Measurements from ENCODE around the gene OTUB1.

DNA sequence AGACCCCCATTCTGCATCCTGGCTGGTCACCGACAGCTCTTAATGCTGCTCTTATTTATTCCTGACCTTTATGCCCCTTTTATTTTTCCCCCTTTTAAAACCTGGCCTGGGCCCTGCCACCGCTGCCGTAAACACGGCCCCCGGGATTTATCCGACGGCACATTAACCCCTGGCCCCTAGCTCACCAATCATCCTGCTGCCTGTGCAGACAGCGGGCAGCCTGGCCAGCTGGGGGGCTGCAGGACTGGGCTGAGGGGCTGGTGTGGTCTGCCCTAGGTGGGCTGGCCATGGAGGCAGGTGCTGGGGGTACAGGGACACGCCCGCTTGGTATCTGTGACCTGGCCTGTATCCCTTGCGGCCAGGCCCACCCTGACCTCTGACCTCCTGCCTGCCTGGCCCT lies 28.1 kb downstream of the OTUB1 start:
- TF ChIP-seq EZH2phosphoT487 (IDR thresholded peaks at IDR 0.05; ENCODE audit: insufficient read depth, low read depth) (no peak), EZH2 (IDR thresholded peaks at IDR 0.05; ENCODE audit: insufficient read depth, poor library complexity, severe bottlenecking) (no peak)
